HEK293T (cell line): Measurements from ENCODE around the gene ZBED6.

Experiments
- BHLHE40 ChIP-seq: fragments of 450-650 bp; IDR thresholded peaks from 2 replicates; pipeline ENCODE4 v1.6.1; 2016; ENCODE audit warnings: mild to moderate bottlenecking, moderate library complexity, borderline replicate concordance
- ELF4 ChIP-seq: fragments of 450-650 bp; IDR thresholded peaks from 2 replicates; pipeline ENCODE4 v1.6.1; 2017; ENCODE audit warnings: antibody characterized with exemption

GRCh38 chr1:203835476-203835875 lies 40.1 kb downstream of the ZBED6 start:
- TF ChIP-seq ELF4, result no peak
- no peak for TF ChIP-seq BHLHE40
